HG02938 (cell line): ENCODE results near the gene TRPM4.
"Not testable (repeated sequence)": the region's sequence is repeated elsewhere in the genome, so short reads cannot be mapped to it uniquely, and the experiment has no call there.

Source experiments
- ATAC-seq: cut with Tn5 transposase; IDR thresholded peaks from one replicate; pipeline ENCODE4 v1.9.1; 2021; ENCODE audit warnings: mild to moderate bottlenecking, moderate library complexity; ENCODE audit not compliant: unreplicated experiment

The TRPM4 gene

GRCh38 chr19:49186108-49186507 lies 28.5 kb downstream of the TRPM4 start:
- ATAC-seq, result no peak

DNA sequence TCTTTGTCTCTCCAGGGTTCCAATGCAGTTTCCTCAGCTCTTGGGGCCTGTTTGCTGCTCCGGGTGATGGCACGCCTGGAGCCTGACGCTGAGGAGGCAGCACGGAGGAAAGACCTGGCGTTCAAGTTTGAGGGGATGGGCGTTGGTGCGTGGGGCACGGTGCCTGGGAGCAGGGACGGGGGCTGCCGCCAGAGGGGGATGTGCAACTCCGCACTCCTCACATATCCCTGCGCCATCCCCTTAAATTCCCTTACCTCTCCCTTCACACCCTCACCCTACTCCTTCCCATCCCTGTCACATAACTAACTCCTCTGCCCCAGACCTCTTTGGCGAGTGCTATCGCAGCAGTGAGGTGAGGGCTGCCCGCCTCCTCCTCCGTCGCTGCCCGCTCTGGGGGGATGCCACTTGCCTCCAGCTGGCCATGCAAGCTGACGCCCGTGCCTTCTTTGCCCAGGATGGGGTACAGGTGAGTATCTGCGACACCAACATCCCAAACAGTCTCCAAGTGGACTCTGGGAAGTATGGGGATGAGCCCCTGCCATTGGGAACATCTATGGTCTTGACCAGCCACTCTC lies 31.1 kb downstream of the TRPM4 start:
- no peak for ATAC-seq

GRCh38 chr19:49189259-49189658 lies 31.7 kb downstream of the TRPM4 start:
- no peak for ATAC-seq

GRCh38 chr19:49190781-49191180 lies 33.2 kb downstream of the TRPM4 start:
- no peak for ATAC-seq

- no peak for ATAC-seq
Measured at GRCh38 chr19:49193822-49194394, 36.3 kb downstream of the TRPM4 start.

DNA sequence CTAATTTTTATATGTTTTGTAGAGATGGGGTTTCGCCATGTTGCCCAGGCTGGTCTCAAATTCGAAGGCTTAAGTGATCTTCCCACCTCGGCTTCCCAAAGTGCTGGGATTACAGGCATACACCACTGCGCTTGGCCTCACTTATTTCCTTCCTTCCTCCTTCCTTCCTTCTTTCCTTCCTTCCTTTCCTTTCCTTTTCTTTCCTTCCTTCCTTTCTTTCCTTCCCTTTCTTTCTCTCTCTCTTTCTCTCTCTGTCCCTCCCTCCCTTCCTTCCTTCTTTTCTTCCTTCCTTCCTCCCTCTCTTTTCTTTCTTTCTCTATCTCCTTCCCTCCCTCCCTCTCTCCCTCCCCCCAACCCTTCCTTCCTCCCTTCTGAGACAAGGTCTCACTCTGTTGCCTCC lies 36.8 kb downstream of the TRPM4 start:
- ATAC-seq, result no peak

DNA sequence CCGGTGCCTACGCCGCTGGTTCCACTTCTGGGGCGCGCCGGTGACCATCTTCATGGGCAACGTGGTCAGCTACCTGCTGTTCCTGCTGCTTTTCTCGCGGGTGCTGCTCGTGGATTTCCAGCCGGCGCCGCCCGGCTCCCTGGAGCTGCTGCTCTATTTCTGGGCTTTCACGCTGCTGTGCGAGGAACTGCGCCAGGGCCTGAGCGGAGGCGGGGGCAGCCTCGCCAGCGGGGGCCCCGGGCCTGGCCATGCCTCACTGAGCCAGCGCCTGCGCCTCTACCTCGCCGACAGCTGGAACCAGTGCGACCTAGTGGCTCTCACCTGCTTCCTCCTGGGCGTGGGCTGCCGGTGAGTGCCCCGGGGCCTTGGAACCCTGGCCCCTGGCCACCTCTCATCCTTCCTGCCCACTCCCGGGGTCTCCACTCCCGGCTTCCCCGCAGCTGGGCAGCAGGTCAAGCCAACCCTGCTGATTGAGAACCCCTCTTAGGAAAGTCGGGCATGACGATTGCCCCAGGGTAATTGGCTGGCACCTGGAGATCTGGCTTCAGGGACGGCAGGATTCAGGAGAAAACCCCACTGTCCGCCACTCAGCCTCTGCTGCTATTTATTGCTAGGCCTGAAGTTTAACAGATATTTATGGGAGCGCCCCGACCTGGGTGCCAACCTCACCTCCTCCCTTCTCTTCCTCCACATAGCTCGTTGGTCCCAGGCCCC lies 39.1 kb downstream of the TRPM4 start:
- ATAC-seq, result no peak

GRCh38 chr19:49200238-49200862 lies 42.8 kb downstream of the TRPM4 start:
- ATAC-seq, result no peak

GRCh38 chr19:49201042-49201441 lies 43.5 kb downstream of the TRPM4 start:
- no peak for ATAC-seq

GRCh38 chr19:49205114-49205513 lies 47.5 kb downstream of the TRPM4 start:
- ATAC-seq, result no peak

DNA sequence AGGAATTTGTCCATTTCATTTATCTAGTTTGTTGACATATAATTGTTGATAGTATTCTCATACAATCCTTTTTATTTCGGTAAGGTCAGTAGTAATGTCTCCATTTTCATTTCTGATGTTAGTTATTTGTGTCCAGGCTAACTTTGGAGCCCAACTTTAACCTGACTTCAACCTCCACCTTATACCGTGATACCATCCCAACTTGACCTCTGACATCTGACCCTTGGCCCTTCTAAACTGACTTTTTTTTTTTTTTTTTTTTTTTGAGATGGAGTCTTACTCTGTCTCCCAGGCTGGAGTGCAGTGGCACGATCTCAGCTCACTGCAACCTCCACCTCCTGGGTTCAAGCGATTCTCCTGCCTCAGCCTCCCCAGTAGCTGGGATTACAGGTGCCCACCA lies 51.9 kb downstream of the TRPM4 start:
- not testable (repeated sequence) for ATAC-seq

- ATAC-seq, result no peak
Measured at GRCh38 chr19:49210108-49210900, 52.7 kb downstream of the TRPM4 start.

- no peak for ATAC-seq
Measured at GRCh38 chr19:49210901-49211451, 53.4 kb downstream of the TRPM4 start.

- ATAC-seq, result no peak
Measured at GRCh38 chr19:49212016-49212701, 54.6 kb downstream of the TRPM4 start.

- no peak for ATAC-seq
Measured at GRCh38 chr19:49213791-49214190, 56.2 kb downstream of the TRPM4 start.

- no peak for ATAC-seq
Measured at GRCh38 chr19:49214701-49215100, 57.1 kb downstream of the TRPM4 start.

DNA sequence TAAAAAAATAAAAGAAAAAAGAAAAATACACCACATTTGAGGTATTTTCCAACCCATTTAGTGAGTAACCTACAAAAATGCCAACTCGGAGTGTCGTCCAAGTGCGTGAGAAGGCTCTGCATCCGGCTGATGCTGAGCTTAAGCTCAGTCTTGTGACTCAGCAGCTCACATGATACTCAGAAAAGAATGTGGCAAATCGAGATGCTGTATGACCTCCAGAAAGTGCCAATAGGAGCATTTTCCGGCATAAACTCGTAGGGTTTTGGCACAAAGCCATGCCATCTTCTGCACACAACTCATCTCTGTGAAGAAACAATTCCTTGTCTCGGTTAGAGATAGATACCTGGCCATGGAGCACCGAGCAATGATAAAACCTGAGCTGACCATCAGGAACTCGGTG lies 58.5 kb downstream of the TRPM4 start:
- no peak for ATAC-seq

- ATAC-seq, result no peak
Measured at GRCh38 chr19:49217382-49217781, 59.8 kb downstream of the TRPM4 start.

- no peak for ATAC-seq
Measured at GRCh38 chr19:49222011-49222410, 64.4 kb downstream of the TRPM4 start.

- no peak for ATAC-seq
Measured at GRCh38 chr19:49222528-49222927, 64.9 kb downstream of the TRPM4 start.
